K562 (cell line): Measurements from ENCODE around the gene E2F2. TPM values are rescaled to one million over a fixed set of nuclear protein-coding genes. Genes with fewer than 3 reads are reported as not detected.

ENCODE experiments used
- BCOR ChIP-seq: fragments of 450-650 bp; IDR thresholded peaks from 2 replicates; pipeline ENCODE4 v1.6.1; 2016
- HDAC1 ChIP-seq, 2 experiments: fragments of 450-650 bp; IDR thresholded peaks; 2 replicates each; pipeline ENCODE4 v1.6.1; 2016 to 2017; ENCODE audit warnings: inconsistent platforms in 1 of 2, mild to moderate bottlenecking in 1 of 2, moderate library complexity in 1 of 2
- HDAC2 ChIP-seq: fragments of 450-650 bp; IDR thresholded peaks from 2 replicates; pipeline ENCODE4 v1.6.1; 2016; ENCODE audit warnings: mild to moderate bottlenecking
- NFE2 ChIP-seq: IDR thresholded peaks from 2 replicates; pipeline ENCODE4 v1.6.1; 2014; ENCODE audit warnings: antibody characterized with exemption, low read depth
- NRF1 ChIP-seq, 2 experiments: fragments of 450-650 bp; IDR thresholded peaks in 1 of 2; conservative IDR thresholded peaks in 1 of 2; 2 replicates each; pipeline ENCODE4 v1.6.1; 2014; ENCODE audit warnings: mild to moderate bottlenecking in 2 of 2
- SAP30 ChIP-seq: fragments of 200-600 bp; sonication (generic); IDR thresholded peaks from 2 replicates; pipeline ENCODE4 v1.6.1; 2012; ENCODE audit warnings: borderline replicate concordance, low read depth, mild to moderate bottlenecking, moderate library complexity, low read length, control low read depth, inconsistent platforms; ENCODE audit not compliant: insufficient read depth, poor library complexity, severe bottlenecking
- TBP ChIP-seq: optimal IDR thresholded peaks from 2 replicates; pipeline ENCODE3; 2011; ENCODE audit warnings: low read depth, low read length, improper control_type of control experiment
- TCF7 ChIP-seq: sonication (generic); IDR thresholded peaks from 2 replicates; pipeline ENCODE4 v1.6.1; 2016; ENCODE audit warnings: antibody characterized with exemption, borderline replicate concordance
- ZFP36 ChIP-seq: fragments of 150-350 bp; IDR thresholded peaks from 2 replicates; pipeline ENCODE4 v1.6.1; 2018; ENCODE audit warnings: low read length, low read depth; ENCODE audit not compliant: partially characterized antibody
- ZNF217 ChIP-seq: sonication (generic); formaldehyde crosslinking; IDR thresholded peaks from 2 replicates; pipeline ENCODE4 v1.8.0; 2022; ENCODE audit warnings: mild to moderate bottlenecking, missing genetic modification reagents
- ZNF766 ChIP-seq: fragments of 200-800 bp; sonication (Bioruptor generic); conservative IDR thresholded peaks from 2 replicates; pipeline ENCODE4 v1.6.1; 2016; ENCODE audit warnings: missing genetic modification characterization, missing compliant biosample characterization
- ZNF77 ChIP-seq: fragments of 250-450 bp; sonication (Bioruptor Pico); IDR thresholded peaks from 2 replicates; pipeline ENCODE4 v1.5.0; 2020
- polyA plus RNA-seq, 8 experiments: library from polyadenylated mRNA; depleted of rRNA in 4 of 8; stranded (reverse) in 5 of 8; unstranded in 3 of 8; fragments of >200 nt; fragmentation: Nextera tagmentation in 2 of 8; fragmentation: Illumina TruSeq in 1 of 8; extraction: Ambion mirVana in 2 of 8; extraction: Trizol in 1 of 8; gene quantifications; 2 replicates each; pipeline versions ENCODE4 v1.2.1 to v1.2.3, GENCODE V29; 2011 to 2014; ENCODE audit warnings: inconsistent platforms in 1 of 8, missing spikeins in 1 of 8
- total RNA-seq, 7 experiments: library from RNA; depleted of rRNA in 6 of 7; stranded (reverse); fragments of >200 nt in 6 of 7; fragmentation: Illumina TruSeq in 2 of 7; extraction: Trizol in 2 of 7; gene quantifications; 2 replicates each; pipeline versions ENCODE4 v1.2.1 to v1.2.3, GENCODE V29; 2011 to 2021; ENCODE audit warnings: low replicate concordance in 1 of 7
- TF ChIP-seq, protein P1 (sequence below): sonication (generic); formaldehyde crosslinking; IDR thresholded peaks from 2 replicates; pipeline ENCODE4 v1.8.0; 2022; ENCODE audit warnings: missing genetic modification reagents, mild to moderate bottlenecking, borderline replicate concordance
- TF ChIP-seq, protein P2 (sequence below), 2 experiments: IDR thresholded peaks; 2 replicates each; pipeline ENCODE4 v1.6.1; 2011; ENCODE audit warnings: borderline replicate concordance in 1 of 2, control low read depth in 1 of 2, low read depth in 1 of 2, low read length in 1 of 2, mild to moderate bottlenecking in 1 of 2, mixed read lengths in 1 of 2, moderate library complexity in 1 of 2; ENCODE audit not compliant: insufficient read depth in 1 of 2, insufficient read length in 1 of 2, poor library complexity in 1 of 2, severe bottlenecking in 1 of 2; ENCODE audit errors: extremely low read depth in 1 of 2
- TF ChIP-seq, protein P3 (sequence below): fragments of 450-650 bp; IDR thresholded peaks from 2 replicates; pipeline ENCODE4 v1.6.1; 2016; ENCODE audit warnings: mild to moderate bottlenecking, moderate library complexity

E2F2 gene
- total and polyA plus RNA-seq, 9 of the 15 experiments (the other 6 are each of a cell fraction or from before 2014, with no cell fraction given): 3.1 to 25.3 (median 11.4) TPM

DNA sequence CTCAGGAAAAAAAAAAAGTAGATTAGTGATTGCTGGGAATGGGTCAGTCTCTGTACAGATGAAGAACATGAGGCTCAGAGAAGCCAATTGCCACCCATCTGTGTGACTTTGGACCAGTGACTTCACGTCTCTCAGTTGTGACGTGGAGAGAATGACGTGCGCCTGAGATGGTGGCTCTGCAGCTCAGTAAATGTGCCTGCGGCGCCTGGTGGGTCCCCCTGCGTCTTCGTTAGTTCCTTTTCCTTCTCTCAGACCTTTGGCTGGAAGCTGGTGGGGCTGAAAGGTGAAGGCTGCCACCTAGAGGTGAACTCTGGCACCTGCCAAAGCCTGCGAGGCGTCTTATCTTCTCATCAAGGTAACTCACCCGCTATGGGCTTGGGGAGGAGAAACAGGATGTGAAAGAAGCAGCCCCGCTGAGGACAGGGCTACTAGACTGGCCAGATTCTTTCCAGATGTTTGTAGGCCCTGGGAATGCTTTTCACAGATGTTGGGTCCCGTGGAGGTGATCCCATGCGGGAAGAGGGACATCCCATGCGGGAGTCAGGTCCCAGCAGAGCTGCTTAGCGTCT lies 8.7 kb upstream of the E2F2 start (continued):
- TF ChIP-seq HDAC2: no peak; the same call in none of the 2 replicates
- TF ChIP-seq, protein P1, sequence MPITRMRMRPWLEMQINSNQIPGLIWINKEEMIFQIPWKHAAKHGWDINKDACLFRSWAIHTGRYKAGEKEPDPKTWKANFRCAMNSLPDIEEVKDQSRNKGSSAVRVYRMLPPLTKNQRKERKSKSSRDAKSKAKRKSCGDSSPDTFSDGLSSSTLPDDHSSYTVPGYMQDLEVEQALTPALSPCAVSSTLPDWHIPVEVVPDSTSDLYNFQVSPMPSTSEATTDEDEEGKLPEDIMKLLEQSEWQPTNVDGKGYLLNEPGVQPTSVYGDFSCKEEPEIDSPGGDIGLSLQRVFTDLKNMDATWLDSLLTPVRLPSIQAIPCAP (CRISPR knock-in tag): no peak
- no peak for TF ChIP-seq ZNF217 (CRISPR knock-in tag)
- peak; percentile 76 to 81 for TF ChIP-seq NRF1 (conservative IDR thresholded peaks at IDR 0.05 in 1 of 2, IDR thresholded peaks at IDR 0.05 in 1 of 2)
- no peak; the same call in 1 of the 2 replicates for TF ChIP-seq BCOR
- TF ChIP-seq ZFP36: peak; percentile 53
- TF ChIP-seq ZNF77 (CRISPR knock-in tag): no peak
- peak in 1 of 2 experiments; percentile 57; a peak in 1 of 4 replicates for TF ChIP-seq HDAC1 (IDR thresholded peaks at IDR 0.05)
- TF ChIP-seq TBP: peak; percentile 46
- no peak for TF ChIP-seq SAP30
- TF ChIP-seq, protein P2, sequence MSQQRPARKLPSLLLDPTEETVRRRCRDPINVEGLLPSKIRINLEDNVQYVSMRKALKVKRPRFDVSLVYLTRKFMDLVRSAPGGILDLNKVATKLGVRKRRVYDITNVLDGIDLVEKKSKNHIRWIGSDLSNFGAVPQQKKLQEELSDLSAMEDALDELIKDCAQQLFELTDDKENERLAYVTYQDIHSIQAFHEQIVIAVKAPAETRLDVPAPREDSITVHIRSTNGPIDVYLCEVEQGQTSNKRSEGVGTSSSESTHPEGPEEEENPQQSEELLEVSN (IDR thresholded peaks at IDR 0.05; ENCODE audit: borderline replicate concordance in 1 of 2, extremely low read depth in 1 of 2, insufficient read depth in 1 of 2, insufficient read length in 1 of 2, low read depth in 1 of 2, low read length in 1 of 2, poor library complexity in 1 of 2, severe bottlenecking in 1 of 2): peak; percentile 55 to 65
- TF ChIP-seq ZNF766: peak; percentile 66; the same call in 1 of the 2 replicates
- TF ChIP-seq, protein P3, sequence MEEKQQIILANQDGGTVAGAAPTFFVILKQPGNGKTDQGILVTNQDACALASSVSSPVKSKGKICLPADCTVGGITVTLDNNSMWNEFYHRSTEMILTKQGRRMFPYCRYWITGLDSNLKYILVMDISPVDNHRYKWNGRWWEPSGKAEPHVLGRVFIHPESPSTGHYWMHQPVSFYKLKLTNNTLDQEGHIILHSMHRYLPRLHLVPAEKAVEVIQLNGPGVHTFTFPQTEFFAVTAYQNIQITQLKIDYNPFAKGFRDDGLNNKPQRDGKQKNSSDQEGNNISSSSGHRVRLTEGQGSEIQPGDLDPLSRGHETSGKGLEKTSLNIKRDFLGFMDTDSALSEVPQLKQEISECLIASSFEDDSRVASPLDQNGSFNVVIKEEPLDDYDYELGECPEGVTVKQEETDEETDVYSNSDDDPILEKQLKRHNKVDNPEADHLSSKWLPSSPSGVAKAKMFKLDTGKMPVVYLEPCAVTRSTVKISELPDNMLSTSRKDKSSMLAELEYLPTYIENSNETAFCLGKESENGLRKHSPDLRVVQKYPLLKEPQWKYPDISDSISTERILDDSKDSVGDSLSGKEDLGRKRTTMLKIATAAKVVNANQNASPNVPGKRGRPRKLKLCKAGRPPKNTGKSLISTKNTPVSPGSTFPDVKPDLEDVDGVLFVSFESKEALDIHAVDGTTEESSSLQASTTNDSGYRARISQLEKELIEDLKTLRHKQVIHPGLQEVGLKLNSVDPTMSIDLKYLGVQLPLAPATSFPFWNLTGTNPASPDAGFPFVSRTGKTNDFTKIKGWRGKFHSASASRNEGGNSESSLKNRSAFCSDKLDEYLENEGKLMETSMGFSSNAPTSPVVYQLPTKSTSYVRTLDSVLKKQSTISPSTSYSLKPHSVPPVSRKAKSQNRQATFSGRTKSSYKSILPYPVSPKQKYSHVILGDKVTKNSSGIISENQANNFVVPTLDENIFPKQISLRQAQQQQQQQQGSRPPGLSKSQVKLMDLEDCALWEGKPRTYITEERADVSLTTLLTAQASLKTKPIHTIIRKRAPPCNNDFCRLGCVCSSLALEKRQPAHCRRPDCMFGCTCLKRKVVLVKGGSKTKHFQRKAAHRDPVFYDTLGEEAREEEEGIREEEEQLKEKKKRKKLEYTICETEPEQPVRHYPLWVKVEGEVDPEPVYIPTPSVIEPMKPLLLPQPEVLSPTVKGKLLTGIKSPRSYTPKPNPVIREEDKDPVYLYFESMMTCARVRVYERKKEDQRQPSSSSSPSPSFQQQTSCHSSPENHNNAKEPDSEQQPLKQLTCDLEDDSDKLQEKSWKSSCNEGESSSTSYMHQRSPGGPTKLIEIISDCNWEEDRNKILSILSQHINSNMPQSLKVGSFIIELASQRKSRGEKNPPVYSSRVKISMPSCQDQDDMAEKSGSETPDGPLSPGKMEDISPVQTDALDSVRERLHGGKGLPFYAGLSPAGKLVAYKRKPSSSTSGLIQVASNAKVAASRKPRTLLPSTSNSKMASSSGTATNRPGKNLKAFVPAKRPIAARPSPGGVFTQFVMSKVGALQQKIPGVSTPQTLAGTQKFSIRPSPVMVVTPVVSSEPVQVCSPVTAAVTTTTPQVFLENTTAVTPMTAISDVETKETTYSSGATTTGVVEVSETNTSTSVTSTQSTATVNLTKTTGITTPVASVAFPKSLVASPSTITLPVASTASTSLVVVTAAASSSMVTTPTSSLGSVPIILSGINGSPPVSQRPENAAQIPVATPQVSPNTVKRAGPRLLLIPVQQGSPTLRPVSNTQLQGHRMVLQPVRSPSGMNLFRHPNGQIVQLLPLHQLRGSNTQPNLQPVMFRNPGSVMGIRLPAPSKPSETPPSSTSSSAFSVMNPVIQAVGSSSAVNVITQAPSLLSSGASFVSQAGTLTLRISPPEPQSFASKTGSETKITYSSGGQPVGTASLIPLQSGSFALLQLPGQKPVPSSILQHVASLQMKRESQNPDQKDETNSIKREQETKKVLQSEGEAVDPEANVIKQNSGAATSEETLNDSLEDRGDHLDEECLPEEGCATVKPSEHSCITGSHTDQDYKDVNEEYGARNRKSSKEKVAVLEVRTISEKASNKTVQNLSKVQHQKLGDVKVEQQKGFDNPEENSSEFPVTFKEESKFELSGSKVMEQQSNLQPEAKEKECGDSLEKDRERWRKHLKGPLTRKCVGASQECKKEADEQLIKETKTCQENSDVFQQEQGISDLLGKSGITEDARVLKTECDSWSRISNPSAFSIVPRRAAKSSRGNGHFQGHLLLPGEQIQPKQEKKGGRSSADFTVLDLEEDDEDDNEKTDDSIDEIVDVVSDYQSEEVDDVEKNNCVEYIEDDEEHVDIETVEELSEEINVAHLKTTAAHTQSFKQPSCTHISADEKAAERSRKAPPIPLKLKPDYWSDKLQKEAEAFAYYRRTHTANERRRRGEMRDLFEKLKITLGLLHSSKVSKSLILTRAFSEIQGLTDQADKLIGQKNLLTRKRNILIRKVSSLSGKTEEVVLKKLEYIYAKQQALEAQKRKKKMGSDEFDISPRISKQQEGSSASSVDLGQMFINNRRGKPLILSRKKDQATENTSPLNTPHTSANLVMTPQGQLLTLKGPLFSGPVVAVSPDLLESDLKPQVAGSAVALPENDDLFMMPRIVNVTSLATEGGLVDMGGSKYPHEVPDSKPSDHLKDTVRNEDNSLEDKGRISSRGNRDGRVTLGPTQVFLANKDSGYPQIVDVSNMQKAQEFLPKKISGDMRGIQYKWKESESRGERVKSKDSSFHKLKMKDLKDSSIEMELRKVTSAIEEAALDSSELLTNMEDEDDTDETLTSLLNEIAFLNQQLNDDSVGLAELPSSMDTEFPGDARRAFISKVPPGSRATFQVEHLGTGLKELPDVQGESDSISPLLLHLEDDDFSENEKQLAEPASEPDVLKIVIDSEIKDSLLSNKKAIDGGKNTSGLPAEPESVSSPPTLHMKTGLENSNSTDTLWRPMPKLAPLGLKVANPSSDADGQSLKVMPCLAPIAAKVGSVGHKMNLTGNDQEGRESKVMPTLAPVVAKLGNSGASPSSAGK: peak; percentile 68
- no peak; the same call in 1 of the 2 replicates for TF ChIP-seq NFE2
- peak; percentile 56; the same call in 1 of the 2 replicates for TF ChIP-seq TCF7
